Endothelial cell of hepatic sinusoid (primary cell): ENCODE results near the gene HLA-DRB1.
"Not testable (repeated sequence)": the region's sequence is repeated elsewhere in the genome, so short reads cannot be mapped to it uniquely, and the experiment has no call there.

Experiments used
- in situ Hi-C: cut with HindIII; loops from 2 replicates; pipeline ENCODE4 v1.10.0; 2017; ENCODE audit warnings: low sequenced_read_pairs

The HLA-DRB1 gene

GRCh38 chr6:32589596-32590449 is at the start of gene HLA-DRB1:
Gene HLA-DRB1, minus strand, starts transcription at chr6:32589848. Its CDS starts 106 bp downstream, at chr6:32589742.
- in situ Hi-C loops, result no loop called here

- in situ Hi-C loops, result no loop called here
Measured at GRCh38 chr6:32638532-32639219, 49.0 kb upstream of the HLA-DRB1 start.

GRCh38 chr6:32637883-32638282 is 48.2 kb upstream of the HLA-DRB1 start:
- in situ Hi-C loops, result no loop called here

- in situ Hi-C loops, result no loop called here
Measured at GRCh38 chr6:32637219-32637880, 47.7 kb upstream of the HLA-DRB1 start, which contains the start of gene HLA-DQA1. Gene HLA-DQA1, plus strand, starts transcription at chr6:32637406. Its CDS starts 53 bp downstream, at chr6:32637459.

GRCh38 chr6:32635526-32636123 is 46.0 kb upstream of the HLA-DRB1 start:
- in situ Hi-C loops, result no loop called here

GRCh38 chr6:32629793-32630192 is 40.1 kb upstream of the HLA-DRB1 start:
- in situ Hi-C loops, result not testable (repeated sequence)

- in situ Hi-C loops, result no loop called here
Measured at GRCh38 chr6:32627831-32628230, 38.2 kb upstream of the HLA-DRB1 start.

- in situ Hi-C loops, result no loop called here
Measured at GRCh38 chr6:32627249-32627648, 37.6 kb upstream of the HLA-DRB1 start.

GRCh38 chr6:32625137-32625536 is 35.5 kb upstream of the HLA-DRB1 start:
- in situ Hi-C loops, result no loop called here

- in situ Hi-C loops, result no loop called here
Measured at GRCh38 chr6:32624565-32624964, 34.9 kb upstream of the HLA-DRB1 start.

- in situ Hi-C loops, result no loop called here
Measured at GRCh38 chr6:32623693-32624092, 34.0 kb upstream of the HLA-DRB1 start.

GRCh38 chr6:32622545-32623401 is 33.1 kb upstream of the HLA-DRB1 start:
- in situ Hi-C loops, result no loop called here

GRCh38 chr6:32621372-32621771 is 31.7 kb upstream of the HLA-DRB1 start:
- in situ Hi-C loops, result no loop called here

- in situ Hi-C loops, result no loop called here
Measured at GRCh38 chr6:32617751-32618150, 28.1 kb upstream of the HLA-DRB1 start.

- in situ Hi-C loops, result no loop called here
Measured at GRCh38 chr6:32615885-32616532, 26.4 kb upstream of the HLA-DRB1 start.

GRCh38 chr6:32614366-32615081 is 24.9 kb upstream of the HLA-DRB1 start:
- in situ Hi-C loops, result no loop called here

GRCh38 chr6:32613475-32613874 is 23.8 kb upstream of the HLA-DRB1 start:
- in situ Hi-C loops, result no loop called here

- in situ Hi-C loops, result no loop called here
Measured at GRCh38 chr6:32610682-32611296, 21.1 kb upstream of the HLA-DRB1 start.
